ENCODE measurements around the gene UPF3A. TPM values are rescaled to one million over a fixed set of nuclear protein-coding genes. Genes with fewer than 3 reads are reported as not detected.

UPF3A gene
- total and polyA plus RNA-seq, 12 donors, result 27.5 to 130 (median 43.2) TPM

- Histone ChIP-seq H3K9me3 (replicated peaks in 1 of 3) (no peaks in the 10 kb centered on the region), H3K36me3 (replicated peaks in 1 of 2) (no peaks in the 10 kb centered on the region), H3K27me3 (no peaks in the 10 kb centered on the region), H3K4me3 (peak within 1 kb of the TSS; percentile 41 to 98 (median 64)), H3K4me1 (replicated peaks in 1 of 2) (peaks cover 15 to 46% of the 10 kb centered on the region in 2 donors), H3K27ac (peak within 1 kb of the TSS; percentile 78 to 99 (median 93))
- WGBS, 4 donors, result 0 to 1% (median 0%) methylated on average over 49 to 107 of the region's 107 CpGs
- intact Hi-C loops (cut with DNase I), result no loop called here
- TF ChIP-seq POLR2A (IDR thresholded peaks at IDR 0.05) (peak; percentile 90 to 96), CTCF (IDR thresholded peaks at IDR 0.05) (peak in 1 of 6 experiments; percentile 35)
- DNase-seq, result peak; percentile 95 to 98 (median 97)
Observed at GRCh38 chr13:114314074-114314912, 32.9 kb downstream of the UPF3A start, which contains the start of gene CHAMP1. Gene CHAMP1, plus strand, starts transcription at chr13:114314503. Its CDS starts 9,340 bp downstream, at chr13:114323843.

- Histone ChIP-seq H3K36me3 (replicated peaks in 1 of 2) (no peaks in the 10 kb centered on the region), H3K4me3 (peak overlapping the region; percentile 41 to 98 (median 64)), H3K4me1 (replicated peaks in 1 of 2) (peaks cover 15 to 50% of the 10 kb centered on the region in 2 donors), H3K27me3 (no peaks in the 10 kb centered on the region), H3K27ac (peak overlapping the region in 4 of 5 donors; percentile 89 to 99 (median 95)), H3K9me3 (replicated peaks in 1 of 3) (no peaks in the 10 kb centered on the region)
- TF ChIP-seq CTCF (IDR thresholded peaks at IDR 0.05) (no peak), POLR2A (IDR thresholded peaks at IDR 0.05) (no peak)
- DNase-seq, result no peak
- 20 to 24% (median 22%) methylated on average over 7 of the region's 7 CpGs for WGBS, 4 donors
- intact Hi-C loops (cut with DNase I), result no loop called here
Observed at GRCh38 chr13:114315074-114315785, 33.8 kb downstream of the UPF3A start.

GRCh38 chr13:114318624-114319023, 37.2 kb downstream of the UPF3A start:
- no peak for DNase-seq
- H3K27ac ChIP-seq, result no peak overlapping the region
- peaks cover 0 to 24% of the 10 kb centered on the region in 2 donors for H3K36me3 ChIP-seq (replicated peaks in 1 of 2)
- H3K9me3 ChIP-seq (replicated peaks in 1 of 3), result no peaks in the 10 kb centered on the region
- no peak overlapping the region for H3K4me3 ChIP-seq
- intact Hi-C loops (cut with DNase I), result no loop called here
- TF ChIP-seq CTCF (IDR thresholded peaks at IDR 0.05), result no peak
- no peak for TF ChIP-seq POLR2A (IDR thresholded peaks at IDR 0.05)
- no peaks in the 10 kb centered on the region for H3K27me3 ChIP-seq
- peaks cover 15 to 44% of the 10 kb centered on the region in 2 donors for H3K4me1 ChIP-seq (replicated peaks in 1 of 2)
- WGBS, 4 donors, result 46 to 63% (median 54%) methylated on average over 1 of the region's 1 CpG

- peaks cover 15 to 42% of the 10 kb centered on the region in 2 donors for H3K4me1 ChIP-seq (replicated peaks in 1 of 2)
- intact Hi-C loops (cut with DNase I), result no loop called here
- H3K27ac ChIP-seq, result no peak overlapping the region
- WGBS, 4 donors, result 77 to 91% (median 85%) methylated on average over 3 of the region's 3 CpGs
- no peak for DNase-seq
- no peak for TF ChIP-seq POLR2A (IDR thresholded peaks at IDR 0.05)
- no peak for TF ChIP-seq CTCF (IDR thresholded peaks at IDR 0.05)
- H3K27me3 ChIP-seq, result no peaks in the 10 kb centered on the region
- no peak overlapping the region for H3K4me3 ChIP-seq
- no peaks in the 10 kb centered on the region for H3K9me3 ChIP-seq (replicated peaks in 1 of 3)
- peaks cover 0 to 32% of the 10 kb centered on the region in 2 donors for H3K36me3 ChIP-seq (replicated peaks in 1 of 2)
Observed at GRCh38 chr13:114319441-114319913, 38.1 kb downstream of the UPF3A start.
